Activated CD4-positive, alpha-beta T cell treated with anti-CD3 and anti-CD28 coated beads, Interleukin-2, Interleukin-4, amounts not matched to agents 100 ng/mL and 50 ng/mL, durations not matched to agents 16 hours and 8 hours (primary cell): Measurements from ENCODE around the gene FFAR2.
"Not testable (repeated sequence)": the region's sequence is repeated elsewhere in the genome, so short reads cannot be mapped to it uniquely, and the experiment has no call there.

Experiments
- DNase-seq: peaks from one replicate; pipeline ENCODE4 v3.0.0-alpha.2; 2020; ENCODE audit warnings: low spot score

FFAR2 gene

GRCh38 chr19:35455616-35456201 is 7.7 kb downstream of the FFAR2 start:
- no peak for DNase-seq

- DNase-seq: no peak
Measured at GRCh38 chr19:35457173-35457572, 9.1 kb downstream of the FFAR2 start.

- DNase-seq: no peak
Measured at GRCh38 chr19:35458192-35458591, 10.1 kb downstream of the FFAR2 start.

GRCh38 chr19:35458731-35459391 is 10.8 kb downstream of the FFAR2 start:
- DNase-seq: no peak

GRCh38 chr19:35459414-35460082 is 11.5 kb downstream of the FFAR2 start:
- no peak for DNase-seq

GRCh38 chr19:35460608-35461007 is 12.6 kb downstream of the FFAR2 start:
- DNase-seq: no peak

- no peak for DNase-seq
Measured at GRCh38 chr19:35461060-35461459, 13.0 kb downstream of the FFAR2 start.

GRCh38 chr19:35461788-35462187 is 13.7 kb downstream of the FFAR2 start:
- not testable (repeated sequence) for DNase-seq

- DNase-seq: peak; percentile 68
Measured at GRCh38 chr19:35462476-35462953, 14.5 kb downstream of the FFAR2 start.

GRCh38 chr19:35462956-35463355 is 14.9 kb downstream of the FFAR2 start:
- not testable (repeated sequence) for DNase-seq

GRCh38 chr19:35466259-35466658 is 18.2 kb downstream of the FFAR2 start:
- no peak for DNase-seq

GRCh38 chr19:35468637-35469036 is 20.6 kb downstream of the FFAR2 start:
- DNase-seq: peak; percentile 49

GRCh38 chr19:35470128-35470527 is 22.1 kb downstream of the FFAR2 start:
- DNase-seq: no peak

- not testable (repeated sequence) for DNase-seq
Measured at GRCh38 chr19:35471075-35471474, 23.0 kb downstream of the FFAR2 start.

- no peak for DNase-seq
Measured at GRCh38 chr19:35471946-35472345, 23.9 kb downstream of the FFAR2 start.

- no peak for DNase-seq
Measured at GRCh38 chr19:35474104-35474503, 26.0 kb downstream of the FFAR2 start.

- DNase-seq: not testable (repeated sequence)
Measured at GRCh38 chr19:35474594-35474993, 26.5 kb downstream of the FFAR2 start.

- no peak for DNase-seq
Measured at GRCh38 chr19:35476149-35476548, 28.1 kb downstream of the FFAR2 start.

- DNase-seq: no peak
Measured at GRCh38 chr19:35478794-35479677, 31.0 kb downstream of the FFAR2 start.

GRCh38 chr19:35483089-35483488 is 35.0 kb downstream of the FFAR2 start:
- DNase-seq: no peak

- no peak for DNase-seq
Measured at GRCh38 chr19:35484252-35485036, 36.4 kb downstream of the FFAR2 start.
